Measurements from ENCODE around the gene CPA1.

CPA1 gene

GRCh38 chr7:130379921-130380860, at the start of gene CPA1:
Gene CPA1 (plus strand): TSS chr7:130380494. CDS start chr7:130380521, 27 bp downstream.
- DNase-seq = no peak

- no peak for DNase-seq
Measured at GRCh38 chr7:130332259-130333053, 47.8 kb upstream of the CPA1 start.

- no peak for DNase-seq
Measured at GRCh38 chr7:130333832-130334231, 46.5 kb upstream of the CPA1 start.

GRCh38 chr7:130334274-130334673, 46.0 kb upstream of the CPA1 start:
- DNase-seq = no peak

- DNase-seq = no peak
Measured at GRCh38 chr7:130337410-130337971, 42.8 kb upstream of the CPA1 start.

- no peak for DNase-seq
Measured at GRCh38 chr7:130338233-130338632, 42.1 kb upstream of the CPA1 start.

GRCh38 chr7:130341882-130342281, 38.4 kb upstream of the CPA1 start:
- no peak for DNase-seq

GRCh38 chr7:130342701-130343380, 37.5 kb upstream of the CPA1 start:
- no peak for DNase-seq

GRCh38 chr7:130344271-130344866, 35.9 kb upstream of the CPA1 start, which contains the start of gene CPA5:
Gene CPA5 (plus strand): TSS chr7:130344816. CDS start chr7:130346486, 1,670 bp downstream.
- DNase-seq = no peak

GRCh38 chr7:130345136-130345535, 35.2 kb upstream of the CPA1 start:
- DNase-seq = no peak

GRCh38 chr7:130345725-130346124, 34.6 kb upstream of the CPA1 start:
- DNase-seq = no peak

GRCh38 chr7:130346177-130346905, 34.0 kb upstream of the CPA1 start:
- no peak for DNase-seq

GRCh38 chr7:130346941-130347340, 33.4 kb upstream of the CPA1 start:
- no peak for DNase-seq

GRCh38 chr7:130349911-130350782, 30.1 kb upstream of the CPA1 start:
- DNase-seq = no peak

- no peak for DNase-seq
Measured at GRCh38 chr7:130350945-130351790, 29.1 kb upstream of the CPA1 start.

GRCh38 chr7:130351791-130352090, 28.6 kb upstream of the CPA1 start:
- no peak for DNase-seq

GRCh38 chr7:130352194-130353074, 27.9 kb upstream of the CPA1 start:
- DNase-seq = no peak

- DNase-seq = no peak
Measured at GRCh38 chr7:130353196-130353595, 27.1 kb upstream of the CPA1 start.

Data from cerebellar nuclear complex (tissue), 1 donor.